Hepatic stellate cell (primary cell): Measurements from ENCODE around the gene FAR2.
"Not testable (repeated sequence)": the region's sequence is repeated elsewhere in the genome, so short reads cannot be mapped to it uniquely, and the experiment has no call there.

Experiments
- DNase-seq: peaks from one replicate; pipeline ENCODE4 v3.0.0; 2011; ENCODE audit warnings: low spot score

Gene FAR2

GRCh38 chr12:29281371-29282005 lies 132.4 kb downstream of the FAR2 start:
- DNase-seq = no peak

- DNase-seq = no peak
Measured at GRCh38 chr12:29282031-29282816, 133.1 kb downstream of the FAR2 start.

- DNase-seq = no peak
Measured at GRCh38 chr12:29283969-29284700, 135.1 kb downstream of the FAR2 start.

- DNase-seq = no peak
Measured at GRCh38 chr12:29286081-29286790, 137.2 kb downstream of the FAR2 start.

GRCh38 chr12:29287622-29288021 lies 138.5 kb downstream of the FAR2 start:
- no peak for DNase-seq

GRCh38 chr12:29288031-29288430 lies 139.0 kb downstream of the FAR2 start:
- DNase-seq = no peak

- DNase-seq = not testable (repeated sequence)
Measured at GRCh38 chr12:29290475-29290874, 141.4 kb downstream of the FAR2 start.

GRCh38 chr12:29291226-29291625 lies 142.1 kb downstream of the FAR2 start:
- DNase-seq = no peak

- DNase-seq = no peak
Measured at GRCh38 chr12:29299633-29300032, 150.6 kb downstream of the FAR2 start.

GRCh38 chr12:29301114-29301513 lies 152.0 kb downstream of the FAR2 start:
- DNase-seq = no peak

- no peak for DNase-seq
Measured at GRCh38 chr12:29304388-29304787, 155.3 kb downstream of the FAR2 start.

GRCh38 chr12:29306266-29306665 lies 157.2 kb downstream of the FAR2 start:
- no peak for DNase-seq

- no peak for DNase-seq
Measured at GRCh38 chr12:29306682-29307081, 157.6 kb downstream of the FAR2 start.

- DNase-seq = peak; percentile 5
Measured at GRCh38 chr12:29309320-29309902, 160.3 kb downstream of the FAR2 start.

- no peak for DNase-seq
Measured at GRCh38 chr12:29310899-29311298, 161.8 kb downstream of the FAR2 start.

- DNase-seq = no peak
Measured at GRCh38 chr12:29314416-29314815, 165.3 kb downstream of the FAR2 start.

GRCh38 chr12:29316752-29317151 lies 167.7 kb downstream of the FAR2 start:
- no peak for DNase-seq

- DNase-seq = peak; percentile 33
Measured at GRCh38 chr12:29317556-29318363, 168.7 kb downstream of the FAR2 start.

- peak; percentile 68 for DNase-seq
Measured at GRCh38 chr12:29320295-29321085, 171.4 kb downstream of the FAR2 start.

- no peak for DNase-seq
Measured at GRCh38 chr12:29322157-29322556, 173.1 kb downstream of the FAR2 start.
